Measurements from ENCODE around the gene ATP23. TPM values are rescaled to one million over a fixed set of nuclear protein-coding genes. Genes with fewer than 3 reads are reported as not detected.

Gene ATP23
- total and polyA plus RNA-seq, 4 experiments from 2014 or later: 6.1 to 22.9 (median 11.7) TPM

GRCh38 chr12:57896115-57896433 lies 45.3 kb upstream of the ATP23 start:
- Histone ChIP-seq H3K4me3 (ENCODE audit: low read length in 2 of 2) (peak overlapping the region in 1 of 2 donors; percentile 41), H3K27ac (ENCODE audit: low read depth, low read length) (peak overlapping the region; percentile 82), H3K27me3 (ENCODE audit: insufficient read depth, low read length) (no peaks in the 10 kb centered on the region), H3K4me1 (ENCODE audit: insufficient read depth, low read length) (peaks cover 70% of the 10 kb centered on the region), H3K9me3 (ENCODE audit: control insufficient read depth in 1 of 2, low read length in 2 of 2) (no peaks in the 10 kb centered on the region), H3K36me3 (ENCODE audit: insufficient read depth, low read length) (no peaks in the 10 kb centered on the region)
- no peaks in the 10 kb centered on the region for H3K27me3 Mint-ChIP-seq
- CTCF ChIA-PET (ENCODE audit: partially characterized antibody): interaction anchor here (0.7 to 6.2 kb wide), 22 partner anchors 8 to 140 kb away, joined by 3 to 46 read pairs (median 5); partner anchors contain the start of genes CYP27B1 and TSFM
- POLR2A ChIA-PET (ENCODE audit: partially characterized antibody): interaction anchor here (0.5 to 8.6 kb wide), 14 partner anchors 8 to 152 kb away, joined by 3 to 113 read pairs (median 6); partner anchors contain the start of genes CTDSP2, EEF1AKMT3, METTL1 and TSPAN31
- H3K4me3 Mint-ChIP-seq: peak overlapping the region; percentile 75 to 83 (median 80)
- H3K4me1 Mint-ChIP-seq: peaks cover 48 to 71% (median 58%) of the 10 kb centered on the region in 4 donors
- H3K27ac Mint-ChIP-seq: peak overlapping the region; percentile 80 to 94 (median 89)
- intact Hi-C loops (cut with micrococcal nuclease): no loop called here
- DNase-seq: no peak
- H3K9me3 Mint-ChIP-seq: no peaks in the 10 kb centered on the region
- no peaks in the 10 kb centered on the region for H3K36me3 Mint-ChIP-seq

DNA sequence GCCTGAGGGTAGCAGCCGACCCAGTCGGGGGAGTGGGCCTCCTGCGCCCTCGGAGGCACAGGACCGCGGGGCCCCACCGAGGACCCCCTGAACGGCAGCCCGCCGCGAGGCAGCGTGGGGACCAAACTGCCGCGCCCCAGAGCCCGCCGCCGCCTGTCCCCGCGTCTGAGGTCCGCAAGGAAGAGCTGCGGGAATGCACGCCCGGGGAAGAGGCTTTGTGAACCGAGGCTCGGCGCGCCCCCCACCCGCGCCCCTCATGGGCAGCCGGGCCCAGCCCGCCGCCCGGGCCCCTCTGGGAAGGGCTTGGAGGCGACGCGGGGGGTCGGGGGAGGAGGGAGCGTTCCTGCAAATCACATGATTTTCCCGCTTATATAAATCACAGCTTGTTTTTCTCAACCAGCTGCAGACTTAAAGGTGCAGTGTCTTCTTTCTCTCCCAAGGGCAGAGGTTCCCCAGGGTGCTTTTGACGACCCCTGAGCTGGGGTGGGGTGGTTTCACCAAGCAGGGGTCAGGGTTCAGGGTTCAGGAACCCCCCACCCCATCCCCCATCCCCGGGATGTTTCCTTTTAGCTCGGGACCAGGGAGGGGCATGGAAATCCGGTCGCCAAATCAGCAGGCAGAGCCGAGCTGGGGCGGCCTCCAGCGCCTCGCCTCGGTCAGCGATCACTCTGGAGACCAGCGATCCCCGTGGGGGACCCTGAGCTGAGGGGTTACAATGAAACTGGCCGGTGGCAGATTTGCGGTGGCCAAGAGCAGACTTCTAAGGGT lies 44.7 kb upstream of the ATP23 start:
- Mint-ChIP-seq H3K36me3 (no peaks in the 10 kb centered on the region), H3K4me1 (peaks cover 51 to 70% (median 58%) of the 10 kb centered on the region in 4 donors), H3K27me3 (no peaks in the 10 kb centered on the region), H3K9me3 (no peaks in the 10 kb centered on the region), H3K4me3 (peak overlapping the region; percentile 83 to 91 (median 86)), H3K27ac (peak overlapping the region; percentile 99 to 100 (median 100))
- CTCF ChIA-PET (ENCODE audit: partially characterized antibody): interaction anchor here (0.9 to 6.2 kb wide), 23 partner anchors 8 to 140 kb away, joined by 3 to 46 read pairs (median 5); partner anchors contain the start of genes CYP27B1 and TSFM
- intact Hi-C loops (cut with micrococcal nuclease): no loop called here
- Histone ChIP-seq H3K27ac (ENCODE audit: low read depth, low read length) (peak overlapping the region; percentile 82), H3K4me3 (ENCODE audit: low read length in 2 of 2) (peak overlapping the region in 1 of 2 donors; percentile 41), H3K9me3 (ENCODE audit: control insufficient read depth in 1 of 2, low read length in 2 of 2) (no peaks in the 10 kb centered on the region), H3K4me1 (ENCODE audit: insufficient read depth, low read length) (peaks cover 70% of the 10 kb centered on the region), H3K36me3 (ENCODE audit: insufficient read depth, low read length) (no peaks in the 10 kb centered on the region), H3K27me3 (ENCODE audit: insufficient read depth, low read length) (no peaks in the 10 kb centered on the region)
- DNase-seq: peak in 2 of 5 donors; percentile 12 to 20
- POLR2A ChIA-PET (ENCODE audit: partially characterized antibody): interaction anchor here (0.5 to 8.6 kb wide), 17 partner anchors 8 to 152 kb away, joined by 3 to 113 read pairs (median 4); partner anchors contain the start of genes AVIL, CTDSP2, EEF1AKMT3 and MARCHF9

DNA sequence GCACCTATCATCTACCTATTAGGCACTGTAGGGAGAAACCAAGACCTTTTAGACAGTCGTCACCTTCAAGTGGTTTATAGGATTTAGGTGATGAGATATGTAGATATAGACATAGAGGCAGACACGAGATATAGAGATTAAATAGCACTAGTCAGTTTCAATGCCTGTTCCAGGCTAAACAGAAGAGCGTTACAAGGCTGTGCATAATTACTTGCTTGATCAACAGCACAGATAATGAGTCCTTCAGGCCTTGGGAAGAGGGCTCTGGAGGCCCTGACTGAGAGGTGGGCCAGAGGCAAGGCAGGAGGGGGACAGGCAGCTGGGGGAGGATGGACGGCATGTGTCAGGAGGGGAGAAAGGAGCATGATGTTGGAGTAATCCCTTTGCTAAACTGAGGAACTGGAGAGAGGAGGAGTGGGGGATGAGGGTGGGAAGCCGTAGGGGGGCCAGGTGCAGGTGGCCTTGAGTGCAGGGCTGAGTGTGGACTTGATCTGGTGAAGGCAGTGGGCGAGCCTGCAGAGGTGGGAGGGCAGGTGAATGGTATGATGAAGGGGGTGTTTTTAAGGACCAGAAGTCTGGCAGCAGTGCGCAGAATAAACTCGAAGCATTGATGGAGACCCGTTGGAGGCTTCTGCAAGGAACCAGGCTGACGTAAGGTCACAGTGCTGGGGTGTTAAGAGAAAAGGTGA lies 43.9 kb upstream of the ATP23 start:
- Mint-ChIP-seq H3K36me3 (no peaks in the 10 kb centered on the region), H3K4me3 (peak overlapping the region; percentile 82 to 91 (median 86)), H3K4me1 (peaks cover 52 to 63% (median 58%) of the 10 kb centered on the region in 4 donors), H3K27me3 (no peaks in the 10 kb centered on the region), H3K27ac (peak overlapping the region; percentile 99 to 100 (median 100)), H3K9me3 (no peaks in the 10 kb centered on the region)
- DNase-seq: peak in 2 of 5 donors; percentile 5 to 24
- Histone ChIP-seq H3K27ac (ENCODE audit: low read depth, low read length) (peak overlapping the region; percentile 82), H3K36me3 (ENCODE audit: insufficient read depth, low read length) (no peaks in the 10 kb centered on the region), H3K9me3 (ENCODE audit: control insufficient read depth in 1 of 2, low read length in 2 of 2) (no peaks in the 10 kb centered on the region), H3K4me1 (ENCODE audit: insufficient read depth, low read length) (peaks cover 70% of the 10 kb centered on the region), H3K4me3 (ENCODE audit: low read length in 2 of 2) (peak overlapping the region in 1 of 2 donors; percentile 41), H3K27me3 (ENCODE audit: insufficient read depth, low read length) (no peaks in the 10 kb centered on the region)
- POLR2A ChIA-PET (ENCODE audit: partially characterized antibody): interaction anchor here (0.7 to 8.6 kb wide), 14 partner anchors 7 to 143 kb away, joined by 3 to 113 read pairs (median 4); partner anchors contain the start of genes AVIL, CTDSP2, EEF1AKMT3 and MARCHF9
- intact Hi-C loops (cut with micrococcal nuclease): no loop called here
- CTCF ChIA-PET (ENCODE audit: partially characterized antibody): interaction anchor here (0.9 to 6.2 kb wide), 16 partner anchors 8 to 141 kb away, joined by 3 to 46 read pairs (median 6); partner anchors contain the start of gene CYP27B1

DNA sequence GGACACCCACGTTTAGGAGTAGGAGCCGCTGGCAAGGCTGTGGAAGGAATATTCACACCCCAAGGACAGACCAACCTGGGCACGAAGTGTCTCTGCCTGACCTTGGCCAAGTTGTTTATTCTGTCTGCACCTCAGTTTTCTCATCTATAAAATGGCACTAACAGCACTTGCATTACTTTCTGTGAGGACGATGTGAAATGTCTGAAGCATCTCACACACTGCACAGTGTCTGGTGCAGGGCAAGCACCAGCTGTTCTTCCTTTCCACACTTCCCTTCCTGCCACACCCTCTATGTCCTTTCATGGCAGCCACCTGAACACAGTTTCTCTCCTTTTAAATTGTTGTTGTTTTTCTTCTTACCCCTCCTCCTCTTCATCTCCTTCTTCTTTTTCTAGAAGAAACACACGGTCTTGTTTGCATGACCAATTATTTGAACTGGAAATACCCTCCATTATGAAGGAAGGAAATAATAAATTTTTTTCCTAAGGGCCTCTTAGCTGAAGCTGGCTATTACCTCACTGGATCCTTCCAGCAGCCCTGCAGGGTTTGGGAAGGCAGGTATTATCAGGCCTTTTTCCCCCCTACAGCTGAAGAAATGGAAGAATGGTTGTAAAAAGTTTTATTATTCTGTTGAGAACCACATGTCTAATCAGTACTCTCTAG lies 42.9 kb upstream of the ATP23 start:
- H3K4me3 Mint-ChIP-seq: peak overlapping the region; percentile 73 to 91 (median 84)
- peaks cover 0 to 2% (median 0%) of the 10 kb centered on the region in 8 donors for H3K9me3 Mint-ChIP-seq
- intact Hi-C loops (cut with micrococcal nuclease): loop anchor here (2.0 kb wide), 1 partner anchor 34 kb away; no protein-coding TSS in a partner anchor
- Histone ChIP-seq H3K27ac (ENCODE audit: low read depth, low read length) (peak overlapping the region; percentile 82), H3K27me3 (ENCODE audit: insufficient read depth, low read length) (no peaks in the 10 kb centered on the region), H3K4me3 (ENCODE audit: low read length in 2 of 2) (peak overlapping the region in 1 of 2 donors; percentile 22), H3K9me3 (ENCODE audit: control insufficient read depth in 1 of 2, low read length in 2 of 2) (no peaks in the 10 kb centered on the region), H3K36me3 (ENCODE audit: insufficient read depth, low read length) (no peaks in the 10 kb centered on the region), H3K4me1 (ENCODE audit: insufficient read depth, low read length) (peaks cover 68% of the 10 kb centered on the region)
- CTCF ChIA-PET (ENCODE audit: partially characterized antibody): interaction anchor here (0.6 to 6.2 kb wide), 18 partner anchors 8 to 142 kb away, joined by 3 to 37 read pairs (median 8); partner anchors contain the start of genes CTDSP2 and TSFM
- DNase-seq: peak in 3 of 5 donors; percentile 8 to 19 (median 12)
- no peaks in the 10 kb centered on the region for H3K27me3 Mint-ChIP-seq
- POLR2A ChIA-PET (ENCODE audit: partially characterized antibody): interaction anchor here (0.7 to 8.6 kb wide), 19 partner anchors 9 to 154 kb away, joined by 3 to 113 read pairs (median 5); partner anchors contain the start of genes AVIL, CTDSP2, EEF1AKMT3 and TSPAN31
- peaks cover 53 to 63% (median 58%) of the 10 kb centered on the region in 4 donors for H3K4me1 Mint-ChIP-seq
- H3K27ac Mint-ChIP-seq: peak overlapping the region; percentile 99 to 100 (median 100)
- no peaks in the 10 kb centered on the region for H3K36me3 Mint-ChIP-seq

GRCh38 chr12:57899010-57899662 lies 42.2 kb upstream of the ATP23 start:
- Mint-ChIP-seq H3K9me3 (peaks cover 0 to 2% (median 0%) of the 10 kb centered on the region in 8 donors), H3K4me3 (peak overlapping the region; percentile 73 to 91 (median 84)), H3K36me3 (no peaks in the 10 kb centered on the region), H3K4me1 (peaks cover 50 to 56% (median 53%) of the 10 kb centered on the region in 4 donors), H3K27ac (peak overlapping the region; percentile 99 to 100 (median 100)), H3K27me3 (no peaks in the 10 kb centered on the region)
- H3K36me3 ChIP-seq (ENCODE audit: insufficient read depth, low read length): no peaks in the 10 kb centered on the region
- H3K4me3 ChIP-seq (ENCODE audit: low read length in 2 of 2): peak overlapping the region in 1 of 2 donors; percentile 22
- ChIA-PET CTCF (ENCODE audit: partially characterized antibody) (interaction anchor here (0.6 to 6.2 kb wide), 18 partner anchors 9 to 143 kb away, joined by 3 to 37 read pairs (median 8); partner anchors contain the start of genes CTDSP2 and TSFM), POLR2A (ENCODE audit: partially characterized antibody) (interaction anchor here (0.7 to 8.6 kb wide), 19 partner anchors 10 to 155 kb away, joined by 3 to 113 read pairs (median 5); partner anchors contain the start of genes AVIL, CTDSP2, EEF1AKMT3 and TSPAN31)
- peak overlapping the region; percentile 82 for H3K27ac ChIP-seq (ENCODE audit: low read depth, low read length)
- intact Hi-C loops (cut with micrococcal nuclease): loop anchor here (1.0 to 2.0 kb wide), 3 partner anchors 34 to 117 kb away; partner anchors contain the start of gene TSFM
- peaks cover 62% of the 10 kb centered on the region for H3K4me1 ChIP-seq (ENCODE audit: insufficient read depth, low read length)
- H3K9me3 ChIP-seq (ENCODE audit: control insufficient read depth in 1 of 2, low read length in 2 of 2): no peaks in the 10 kb centered on the region
- DNase-seq: peak; percentile 85 to 96 (median 86)
- no peaks in the 10 kb centered on the region for H3K27me3 ChIP-seq (ENCODE audit: insufficient read depth, low read length)
